ENCODE data around the gene PLXNA1. TPM values are rescaled to one million over a fixed set of nuclear protein-coding genes. Genes with fewer than 3 reads are reported as not detected.

PLXNA1 gene
- polyA plus RNA-seq, 1 donor from 2014 or later, result 65.6 TPM

DNA sequence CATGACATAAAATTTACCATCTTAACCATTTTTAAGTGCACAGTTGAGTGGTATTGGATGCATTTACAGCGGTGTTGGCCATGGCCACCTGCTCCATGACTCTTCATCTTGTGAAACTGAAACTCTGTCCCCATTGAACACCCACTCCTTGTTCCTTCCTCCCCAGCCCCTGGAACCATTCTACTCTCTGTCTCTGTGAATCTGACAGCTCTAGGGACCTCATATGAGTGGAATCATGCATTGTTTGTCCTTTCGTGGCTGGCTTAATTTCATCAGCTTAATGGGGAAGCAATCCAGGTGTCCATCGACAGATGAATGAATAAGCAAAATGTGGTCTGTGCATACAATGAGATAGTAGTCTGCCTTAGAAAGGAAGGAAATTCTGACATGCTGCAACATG lies 42.5 kb downstream of the PLXNA1 start:
- Histone ChIP-seq H3K27me3 (ENCODE audit: insufficient read depth, low read depth, low read length) (no peaks in the 10 kb centered on the region), H3K36me3 (ENCODE audit: insufficient read depth, low read length) (no peaks in the 10 kb centered on the region), H4K20me1 (ENCODE audit: insufficient read depth) (no peaks in the 10 kb centered on the region), H3K4me2 (ENCODE audit: low read length) (no peak overlapping the region), H3K9me3 (ENCODE audit: low read length) (no peaks in the 10 kb centered on the region), H3F3A (ENCODE audit: insufficient read depth, low read length, poor library complexity, severe bottlenecking) (no peaks in the 10 kb centered on the region), H3K27ac (ENCODE audit: low read length) (no peak overlapping the region), H3K4me3 (ENCODE audit: low read length) (no peak overlapping the region), H3K9me2 (ENCODE audit: insufficient read depth, low read length) (no peaks in the 10 kb centered on the region), H2AFZ (ENCODE audit: low read depth, low read length) (no peak overlapping the region), H3K9ac (ENCODE audit: low read length) (no peak overlapping the region), H3K79me2 (replicated peaks; ENCODE audit: insufficient read depth, low read length) (no peaks in the 10 kb centered on the region)
- no peak for TF ChIP-seq SMC3 (conservative IDR thresholded peaks at IDR 0.05; ENCODE audit: poor library complexity)
- no peak for TF ChIP-seq EZH2 (IDR thresholded peaks at IDR 0.05; ENCODE audit: borderline replicate concordance, insufficient read depth, low read length, poor library complexity, severe bottlenecking)
- TF ChIP-seq MXI1 (conservative IDR thresholded peaks at IDR 0.05; ENCODE audit: poor library complexity, severe bottlenecking), result no peak
- TF ChIP-seq, protein P1, sequence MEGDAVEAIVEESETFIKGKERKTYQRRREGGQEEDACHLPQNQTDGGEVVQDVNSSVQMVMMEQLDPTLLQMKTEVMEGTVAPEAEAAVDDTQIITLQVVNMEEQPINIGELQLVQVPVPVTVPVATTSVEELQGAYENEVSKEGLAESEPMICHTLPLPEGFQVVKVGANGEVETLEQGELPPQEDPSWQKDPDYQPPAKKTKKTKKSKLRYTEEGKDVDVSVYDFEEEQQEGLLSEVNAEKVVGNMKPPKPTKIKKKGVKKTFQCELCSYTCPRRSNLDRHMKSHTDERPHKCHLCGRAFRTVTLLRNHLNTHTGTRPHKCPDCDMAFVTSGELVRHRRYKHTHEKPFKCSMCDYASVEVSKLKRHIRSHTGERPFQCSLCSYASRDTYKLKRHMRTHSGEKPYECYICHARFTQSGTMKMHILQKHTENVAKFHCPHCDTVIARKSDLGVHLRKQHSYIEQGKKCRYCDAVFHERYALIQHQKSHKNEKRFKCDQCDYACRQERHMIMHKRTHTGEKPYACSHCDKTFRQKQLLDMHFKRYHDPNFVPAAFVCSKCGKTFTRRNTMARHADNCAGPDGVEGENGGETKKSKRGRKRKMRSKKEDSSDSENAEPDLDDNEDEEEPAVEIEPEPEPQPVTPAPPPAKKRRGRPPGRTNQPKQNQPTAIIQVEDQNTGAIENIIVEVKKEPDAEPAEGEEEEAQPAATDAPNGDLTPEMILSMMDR (IDR thresholded peaks at IDR 0.05; ENCODE audit: poor library complexity, severe bottlenecking), result no peak
- TF ChIP-seq, protein P2, sequence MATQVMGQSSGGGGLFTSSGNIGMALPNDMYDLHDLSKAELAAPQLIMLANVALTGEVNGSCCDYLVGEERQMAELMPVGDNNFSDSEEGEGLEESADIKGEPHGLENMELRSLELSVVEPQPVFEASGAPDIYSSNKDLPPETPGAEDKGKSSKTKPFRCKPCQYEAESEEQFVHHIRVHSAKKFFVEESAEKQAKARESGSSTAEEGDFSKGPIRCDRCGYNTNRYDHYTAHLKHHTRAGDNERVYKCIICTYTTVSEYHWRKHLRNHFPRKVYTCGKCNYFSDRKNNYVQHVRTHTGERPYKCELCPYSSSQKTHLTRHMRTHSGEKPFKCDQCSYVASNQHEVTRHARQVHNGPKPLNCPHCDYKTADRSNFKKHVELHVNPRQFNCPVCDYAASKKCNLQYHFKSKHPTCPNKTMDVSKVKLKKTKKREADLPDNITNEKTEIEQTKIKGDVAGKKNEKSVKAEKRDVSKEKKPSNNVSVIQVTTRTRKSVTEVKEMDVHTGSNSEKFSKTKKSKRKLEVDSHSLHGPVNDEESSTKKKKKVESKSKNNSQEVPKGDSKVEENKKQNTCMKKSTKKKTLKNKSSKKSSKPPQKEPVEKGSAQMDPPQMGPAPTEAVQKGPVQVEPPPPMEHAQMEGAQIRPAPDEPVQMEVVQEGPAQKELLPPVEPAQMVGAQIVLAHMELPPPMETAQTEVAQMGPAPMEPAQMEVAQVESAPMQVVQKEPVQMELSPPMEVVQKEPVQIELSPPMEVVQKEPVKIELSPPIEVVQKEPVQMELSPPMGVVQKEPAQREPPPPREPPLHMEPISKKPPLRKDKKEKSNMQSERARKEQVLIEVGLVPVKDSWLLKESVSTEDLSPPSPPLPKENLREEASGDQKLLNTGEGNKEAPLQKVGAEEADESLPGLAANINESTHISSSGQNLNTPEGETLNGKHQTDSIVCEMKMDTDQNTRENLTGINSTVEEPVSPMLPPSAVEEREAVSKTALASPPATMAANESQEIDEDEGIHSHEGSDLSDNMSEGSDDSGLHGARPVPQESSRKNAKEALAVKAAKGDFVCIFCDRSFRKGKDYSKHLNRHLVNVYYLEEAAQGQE (IDR thresholded peaks at IDR 0.05; ENCODE audit: borderline replicate concordance), result no peak
- TF ChIP-seq RAD21 (conservative IDR thresholded peaks at IDR 0.05), result no peak
- TF ChIP-seq POLR2AphosphoS5 (IDR thresholded peaks at IDR 0.05), result no peak
- TF ChIP-seq EP300 (conservative IDR thresholded peaks at IDR 0.05; ENCODE audit: poor library complexity, severe bottlenecking), result no peak
- no peak for TF ChIP-seq TAF1 (IDR thresholded peaks at IDR 0.05; ENCODE audit: low read depth)

DNA sequence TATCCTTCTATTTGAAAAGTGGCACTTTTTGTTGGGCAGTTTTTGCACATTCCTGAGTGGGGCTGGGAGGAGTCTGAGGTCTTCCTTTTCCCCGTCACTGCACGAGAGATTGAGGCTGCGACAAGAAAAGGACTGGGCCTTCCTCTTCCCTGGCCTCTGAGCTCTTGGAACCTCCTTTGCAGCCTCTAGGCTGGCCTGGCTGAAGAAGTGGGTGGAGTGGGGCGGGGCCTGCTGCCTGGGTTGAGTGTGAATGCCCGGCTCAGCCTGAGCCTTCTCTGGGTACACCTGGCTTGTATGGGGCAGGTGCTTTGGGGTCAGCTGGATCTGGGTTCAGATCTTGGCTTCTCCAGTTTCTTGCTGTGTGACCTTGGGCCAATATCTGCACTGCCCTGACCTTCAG lies 43.1 kb downstream of the PLXNA1 start:
- Histone ChIP-seq H3K9me2 (ENCODE audit: insufficient read depth, low read length) (no peaks in the 10 kb centered on the region), H2AFZ (ENCODE audit: low read depth, low read length) (no peak overlapping the region), H3K9me3 (ENCODE audit: low read length) (no peaks in the 10 kb centered on the region), H3K4me3 (ENCODE audit: low read length) (no peak overlapping the region), H3K36me3 (ENCODE audit: insufficient read depth, low read length) (no peaks in the 10 kb centered on the region), H4K20me1 (ENCODE audit: insufficient read depth) (no peaks in the 10 kb centered on the region), H3K27ac (ENCODE audit: low read length) (no peak overlapping the region), H3K9ac (ENCODE audit: low read length) (no peak overlapping the region), H3K4me2 (ENCODE audit: low read length) (no peak overlapping the region), H3F3A (ENCODE audit: insufficient read depth, low read length, poor library complexity, severe bottlenecking) (no peaks in the 10 kb centered on the region), H3K27me3 (ENCODE audit: insufficient read depth, low read depth, low read length) (no peaks in the 10 kb centered on the region), H3K79me2 (replicated peaks; ENCODE audit: insufficient read depth, low read length) (no peaks in the 10 kb centered on the region)
- TF ChIP-seq RAD21 (conservative IDR thresholded peaks at IDR 0.05) (no peak), MXI1 (conservative IDR thresholded peaks at IDR 0.05; ENCODE audit: poor library complexity, severe bottlenecking) (no peak), POLR2AphosphoS5 (IDR thresholded peaks at IDR 0.05) (no peak), EZH2 (IDR thresholded peaks at IDR 0.05; ENCODE audit: borderline replicate concordance, insufficient read depth, low read length, poor library complexity, severe bottlenecking) (no peak), SMC3 (conservative IDR thresholded peaks at IDR 0.05; ENCODE audit: poor library complexity) (no peak)
- TF ChIP-seq, protein P1 (IDR thresholded peaks at IDR 0.05; ENCODE audit: poor library complexity, severe bottlenecking), result no peak
